Measurements from ENCODE around the gene ZNF503. TPM values are rescaled to one million over a fixed set of nuclear protein-coding genes. Genes with fewer than 3 reads are reported as not detected.

ZNF503 gene
- total and polyA plus RNA-seq, 10 of the 15 experiments (the other 5 are each of a cell fraction or from before 2014, with no cell fraction given): 0.05 to 1.1 (median 0.11) TPM; not detected in 1

DNA sequence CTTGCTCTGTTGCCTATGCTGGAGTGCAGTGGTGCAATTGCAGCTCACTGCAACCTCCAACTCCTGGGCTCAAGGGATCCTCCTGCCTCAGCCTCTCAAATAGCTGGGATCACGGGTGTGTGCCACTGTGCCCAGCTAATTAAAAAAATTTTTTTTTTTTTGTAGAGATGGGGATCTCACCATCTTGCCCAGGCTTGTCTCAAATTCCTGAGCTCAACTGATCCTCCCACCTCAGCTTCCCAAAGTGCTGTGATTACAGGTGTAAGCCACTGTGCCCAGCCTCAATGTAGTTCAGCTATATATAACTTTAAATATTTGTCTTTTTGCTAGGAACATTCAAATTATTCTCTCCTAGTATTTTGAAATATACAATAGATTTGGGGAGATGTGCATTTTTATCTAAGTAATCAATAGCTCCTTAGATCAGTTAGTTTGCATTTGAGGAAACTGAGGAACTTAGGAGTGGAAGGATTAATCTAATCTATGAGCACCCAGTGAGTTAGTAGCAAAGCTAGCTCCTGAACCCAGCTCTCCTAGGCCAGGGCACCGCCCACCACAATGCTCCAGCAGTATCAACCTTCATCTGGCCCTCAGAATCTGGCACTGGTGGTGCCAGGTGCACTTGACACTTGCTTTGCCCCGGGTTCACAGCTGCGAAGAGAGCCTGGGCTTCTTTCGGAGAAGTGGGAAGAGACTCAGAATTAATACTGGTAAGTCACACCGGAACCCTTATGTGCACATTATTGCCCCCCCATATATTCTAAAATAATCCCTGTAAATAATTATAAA lies 23.9 kb upstream of the ZNF503 start (continued):
- no peak for TF ChIP-seq FOS (IDR thresholded peaks at IDR 0.05; ENCODE audit: borderline replicate concordance, extremely low read depth, insufficient read length)
- TF ChIP-seq EZH2 (IDR thresholded peaks at IDR 0.05; ENCODE audit: borderline replicate concordance, control insufficient read depth, low read depth, low read length): no peak
- TF ChIP-seq, protein P1, sequence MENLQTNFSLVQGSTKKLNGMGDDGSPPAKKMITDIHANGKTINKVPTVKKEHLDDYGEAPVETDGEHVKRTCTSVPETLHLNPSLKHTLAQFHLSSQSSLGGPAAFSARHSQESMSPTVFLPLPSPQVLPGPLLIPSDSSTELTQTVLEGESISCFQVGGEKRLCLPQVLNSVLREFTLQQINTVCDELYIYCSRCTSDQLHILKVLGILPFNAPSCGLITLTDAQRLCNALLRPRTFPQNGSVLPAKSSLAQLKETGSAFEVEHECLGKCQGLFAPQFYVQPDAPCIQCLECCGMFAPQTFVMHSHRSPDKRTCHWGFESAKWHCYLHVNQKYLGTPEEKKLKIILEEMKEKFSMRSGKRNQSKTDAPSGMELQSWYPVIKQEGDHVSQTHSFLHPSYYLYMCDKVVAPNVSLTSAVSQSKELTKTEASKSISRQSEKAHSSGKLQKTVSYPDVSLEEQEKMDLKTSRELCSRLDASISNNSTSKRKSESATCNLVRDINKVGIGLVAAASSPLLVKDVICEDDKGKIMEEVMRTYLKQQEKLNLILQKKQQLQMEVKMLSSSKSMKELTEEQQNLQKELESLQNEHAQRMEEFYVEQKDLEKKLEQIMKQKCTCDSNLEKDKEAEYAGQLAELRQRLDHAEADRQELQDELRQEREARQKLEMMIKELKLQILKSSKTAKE (IDR thresholded peaks at IDR 0.05; ENCODE audit: low read depth, poor library complexity, severe bottlenecking): no peak
- no peak for TF ChIP-seq NBN (IDR thresholded peaks at IDR 0.05)
- TF ChIP-seq BHLHE40 (IDR thresholded peaks at IDR 0.05; ENCODE audit: borderline replicate concordance in 1 of 2, low read depth in 2 of 2, low read length in 1 of 2): no peak
- no peak for TF ChIP-seq CEBPB (IDR thresholded peaks at IDR 0.05; ENCODE audit: borderline replicate concordance in 1 of 2, low read depth in 2 of 2, low read length in 2 of 2)

DNA sequence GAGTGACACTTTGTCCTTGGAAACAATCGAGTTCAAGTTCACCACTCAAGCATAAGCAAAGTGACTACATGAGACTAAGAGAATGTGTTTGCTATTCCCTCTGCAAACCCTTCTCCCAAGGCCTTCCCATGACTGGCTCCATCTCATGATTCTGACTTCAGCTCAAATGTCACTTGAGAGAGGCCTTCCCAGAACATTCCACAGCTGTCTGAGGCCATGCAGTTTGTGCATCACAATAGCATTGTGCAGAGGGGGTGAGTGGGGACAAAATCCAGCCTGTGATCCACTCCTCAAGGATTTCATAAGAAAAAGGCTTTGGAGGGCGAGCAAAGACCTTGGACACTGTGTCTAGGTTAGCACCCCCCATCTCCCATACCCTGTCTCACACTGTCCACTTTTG lies 23.0 kb upstream of the ZNF503 start:
- Histone ChIP-seq H3K79me2 (ENCODE audit: control insufficient read depth, insufficient read depth, low read length) (no peaks in the 10 kb centered on the region), H2AFZ (ENCODE audit: control insufficient read depth, low read depth, low read length) (no peak overlapping the region), H3K9me3 (replicated peaks; ENCODE audit: control insufficient read depth, insufficient read depth, low read length) (no peaks in the 10 kb centered on the region), H3K9ac (ENCODE audit: control insufficient read depth, insufficient read depth, low read length) (no peak overlapping the region), H3K36me3 (ENCODE audit: control insufficient read depth in 2 of 2, insufficient read depth in 2 of 2, low read length in 1 of 2) (no peaks in the 10 kb centered on the region), H3K4me3 (no peak overlapping the region), H3K4me1 (ENCODE audit: control insufficient read depth, insufficient read depth, low read length) (no peaks in the 10 kb centered on the region), H3K27me3 (replicated peaks in 1 of 2; ENCODE audit: control insufficient read depth in 2 of 2, insufficient read depth in 2 of 2, low read length in 1 of 2) (no peaks in the 10 kb centered on the region), H3K27ac (ENCODE audit: control insufficient read depth, insufficient read depth) (no peak overlapping the region), H3K4me2 (ENCODE audit: control insufficient read depth, insufficient read depth) (no peak overlapping the region), H4K20me1 (ENCODE audit: control insufficient read depth, insufficient read depth) (no peaks in the 10 kb centered on the region)
- POLR2A ChIA-PET: no interaction called here
- TF ChIP-seq ESRRA (IDR thresholded peaks at IDR 0.05; ENCODE audit: low read length) (no peak), YBX1 (IDR thresholded peaks at IDR 0.05) (no peak), CBX3 (IDR thresholded peaks at IDR 0.05; ENCODE audit: borderline replicate concordance, low read depth) (no peak), EZH2 (IDR thresholded peaks at IDR 0.05; ENCODE audit: borderline replicate concordance, control insufficient read depth, low read depth, low read length) (no peak), SIN3A (IDR thresholded peaks at IDR 0.05; ENCODE audit: low read depth, low read length) (no peak), IKZF1 (conservative IDR thresholded peaks at IDR 0.05) (no peak), EGR1 (IDR thresholded peaks at IDR 0.05; ENCODE audit: borderline replicate concordance in 1 of 2, low read depth in 2 of 2, low read length in 2 of 2) (no peak), ZNF24 (IDR thresholded peaks at IDR 0.05) (no peak), BCL11A (IDR thresholded peaks at IDR 0.05; ENCODE audit: low read depth, low read length) (no peak), RELA (IDR thresholded peaks at IDR 0.05; ENCODE audit: borderline replicate concordance, partially characterized antibody) (no peak), TCF3 (IDR thresholded peaks at IDR 0.05; ENCODE audit: borderline replicate concordance, insufficient read depth, low read depth, low read length) (no peak), NBN (IDR thresholded peaks at IDR 0.05) (no peak), ZNF274 (IDR thresholded peaks at IDR 0.05; ENCODE audit: insufficient read depth, insufficient read length) (no peak)
- TF ChIP-seq, protein P2, sequence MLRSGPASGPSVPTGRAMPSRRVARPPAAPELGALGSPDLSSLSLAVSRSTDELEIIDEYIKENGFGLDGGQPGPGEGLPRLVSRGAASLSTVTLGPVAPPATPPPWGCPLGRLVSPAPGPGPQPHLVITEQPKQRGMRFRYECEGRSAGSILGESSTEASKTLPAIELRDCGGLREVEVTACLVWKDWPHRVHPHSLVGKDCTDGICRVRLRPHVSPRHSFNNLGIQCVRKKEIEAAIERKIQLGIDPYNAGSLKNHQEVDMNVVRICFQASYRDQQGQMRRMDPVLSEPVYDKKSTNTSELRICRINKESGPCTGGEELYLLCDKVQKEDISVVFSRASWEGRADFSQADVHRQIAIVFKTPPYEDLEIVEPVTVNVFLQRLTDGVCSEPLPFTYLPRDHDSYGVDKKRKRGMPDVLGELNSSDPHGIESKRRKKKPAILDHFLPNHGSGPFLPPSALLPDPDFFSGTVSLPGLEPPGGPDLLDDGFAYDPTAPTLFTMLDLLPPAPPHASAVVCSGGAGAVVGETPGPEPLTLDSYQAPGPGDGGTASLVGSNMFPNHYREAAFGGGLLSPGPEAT (IDR thresholded peaks at IDR 0.05; ENCODE audit: low read depth): no peak
- no TSS peak for BruUV-seq (replicated peaks)
- FAIRE-seq (no peak), ATAC-seq (no peak), DNase-seq (ENCODE audit: low read depth, low spot score) (no peak)
- RAD21 ChIA-PET (ENCODE audit: unreplicated experiment): interaction anchor here (1.5 to 1.7 kb wide), 2 partner anchors 16 to 63 kb away, joined by 3 to 6 read pairs; no protein-coding TSS in a partner anchor
- CTCF ChIA-PET: interaction anchor here (0.5 kb wide), 1 partner anchor 585 kb away, joined by 4 read pairs; no protein-coding TSS in a partner anchor
- in situ Hi-C loops (cut with MboI): no loop called here
- SMC1A ChIA-PET (ENCODE audit: uncharacterized antibody, unreplicated experiment): interaction anchor here (0.6 to 1.8 kb wide), 6 partner anchors 8 to 31 kb away, joined by 3 to 7 read pairs (median 4); no protein-coding TSS in a partner anchor
- intact Hi-C loops (cut with micrococcal nuclease; ENCODE audit: unreplicated experiment): no loop called here
- WGBS (ENCODE audit: insufficient coverage, insufficient replicate concordance, low lambda C conversion rate, missing lambda C conversion rate): 0% methylated on average over 2 of the region's 2 CpGs

Measured in GM12878 (cell line).